ENCODE results near the gene LHX3. TPM values are rescaled to one million over a fixed set of nuclear protein-coding genes. Genes with fewer than 3 reads are reported as not detected.
A peak's percentile ranks its signal among the peaks of the same experiment; 100 is the strongest.

Gene LHX3
- total RNA-seq, 4 donors from 2014 or later, result not detected

GRCh38 chr9:136225748-136226679 lies 21.1 kb upstream of the LHX3 start:
- Histone ChIP-seq H3K27me3 (no peaks in the 10 kb centered on the region), H3K36me3 (no peaks in the 10 kb centered on the region), H3K9me3 (no peaks in the 10 kb centered on the region), H3K4me3 (no peak overlapping the region), H3K4me1 (no peaks in the 10 kb centered on the region), H3K27ac (no peak overlapping the region)
- intact Hi-C loops (cut with DNase I; ENCODE audit: low total_unique reads), result no loop called here
- TF ChIP-seq CTCF (IDR thresholded peaks at IDR 0.05) (peak; percentile 21 to 55 (median 51)), POLR2A (IDR thresholded peaks at IDR 0.05) (no peak)
- DNase-seq, result no peak

DNA sequence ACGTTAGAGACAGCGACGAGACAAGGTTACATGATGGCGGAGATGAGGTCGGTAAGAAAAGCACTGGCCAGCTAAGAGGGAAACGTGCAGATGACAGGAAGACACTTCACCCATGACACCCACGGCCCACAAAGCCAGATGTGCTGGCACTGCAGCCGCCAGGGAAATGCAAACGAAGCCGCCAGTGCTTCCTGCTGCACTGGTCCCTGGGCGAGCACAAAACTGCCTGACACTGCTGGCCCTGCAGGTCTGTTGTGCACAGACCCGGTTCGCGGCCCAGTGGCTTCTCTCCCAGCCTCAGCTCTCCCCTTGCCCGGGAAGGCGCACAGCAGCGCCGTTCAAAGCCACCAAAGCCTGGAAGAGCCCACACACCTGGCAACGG lies 20.4 kb upstream of the LHX3 start:
- DNase-seq, result no peak
- no peak for TF ChIP-seq POLR2A (IDR thresholded peaks at IDR 0.05)
- TF ChIP-seq CTCF (IDR thresholded peaks at IDR 0.05), result no peak
- Histone ChIP-seq H3K4me3 (no peak overlapping the region), H3K27me3 (no peaks in the 10 kb centered on the region), H3K36me3 (no peaks in the 10 kb centered on the region), H3K27ac (no peak overlapping the region), H3K9me3 (no peaks in the 10 kb centered on the region), H3K4me1 (no peaks in the 10 kb centered on the region)
- intact Hi-C loops (cut with DNase I; ENCODE audit: low total_unique reads), result no loop called here

GRCh38 chr9:136223871-136224640 lies 19.1 kb upstream of the LHX3 start:
- no peak for TF ChIP-seq POLR2A (IDR thresholded peaks at IDR 0.05)
- TF ChIP-seq CTCF (IDR thresholded peaks at IDR 0.05), result no peak
- no peaks in the 10 kb centered on the region for H3K36me3 ChIP-seq

GRCh38 chr9:136222906-136223285 lies 18.0 kb upstream of the LHX3 start:
- no peaks in the 10 kb centered on the region for H3K9me3 ChIP-seq
- intact Hi-C loops (cut with DNase I; ENCODE audit: low total_unique reads), result no loop called here
- H3K4me3 ChIP-seq, result no peak overlapping the region
- no peaks in the 10 kb centered on the region for H3K36me3 ChIP-seq
- H3K4me1 ChIP-seq, result no peaks in the 10 kb centered on the region
- no peak overlapping the region for H3K27ac ChIP-seq
- no peaks in the 10 kb centered on the region for H3K27me3 ChIP-seq
- no peak for DNase-seq
- TF ChIP-seq CTCF (IDR thresholded peaks at IDR 0.05), result no peak
- TF ChIP-seq POLR2A (IDR thresholded peaks at IDR 0.05), result no peak

More at GRCh38 chr9:136223871-136224640, 19.1 kb upstream of the LHX3 start:
- Histone ChIP-seq H3K27ac (no peak overlapping the region), H3K27me3 (no peaks in the 10 kb centered on the region), H3K4me3 (no peak overlapping the region), H3K4me1 (no peaks in the 10 kb centered on the region), H3K9me3 (no peaks in the 10 kb centered on the region)
- intact Hi-C loops (cut with DNase I; ENCODE audit: low total_unique reads), result no loop called here
- DNase-seq, result no peak

Data from uterus (tissue), 4 donors.